ENCODE results near the gene KDM3A. TPM values are rescaled to one million over a fixed set of nuclear protein-coding genes. Genes with fewer than 3 reads are reported as not detected.

Gene KDM3A
- total RNA-seq, 1 experiment from 2014 or later, result 53.2 TPM

- in situ Hi-C loops (cut with HindIII; ENCODE audit: low sequenced_read_pairs), result no loop called here
- DNase-seq (ENCODE audit: low spot score), result no peak
Observed at GRCh38 chr2:86499326-86499725, 58.2 kb downstream of the KDM3A start.

GRCh38 chr2:86500325-86501083, 59.3 kb downstream of the KDM3A start:
- DNase-seq (ENCODE audit: low spot score), result no peak
- in situ Hi-C loops (cut with HindIII; ENCODE audit: low sequenced_read_pairs), result no loop called here

- no peak for DNase-seq (ENCODE audit: low spot score)
- in situ Hi-C loops (cut with HindIII; ENCODE audit: low sequenced_read_pairs), result no loop called here
Observed at GRCh38 chr2:86507600-86507999, 66.4 kb downstream of the KDM3A start.

- DNase-seq (ENCODE audit: low spot score), result peak; percentile 72
- in situ Hi-C loops (cut with HindIII; ENCODE audit: low sequenced_read_pairs), result no loop called here
Observed at GRCh38 chr2:86510436-86510933, 69.3 kb downstream of the KDM3A start.

GRCh38 chr2:86512034-86512433, 70.9 kb downstream of the KDM3A start:
- in situ Hi-C loops (cut with HindIII; ENCODE audit: low sequenced_read_pairs), result no loop called here
- DNase-seq (ENCODE audit: low spot score), result no peak

- no peak for DNase-seq (ENCODE audit: low spot score)
- in situ Hi-C loops (cut with HindIII; ENCODE audit: low sequenced_read_pairs), result no loop called here
Observed at GRCh38 chr2:86512892-86513291, 71.7 kb downstream of the KDM3A start.

- DNase-seq (ENCODE audit: low spot score), result no peak
Observed at GRCh38 chr2:86513948-86514660, 72.9 kb downstream of the KDM3A start.

GRCh38 chr2:86518481-86518880, 77.3 kb downstream of the KDM3A start:
- DNase-seq (ENCODE audit: low spot score), result peak; percentile 59

More at GRCh38 chr2:86513948-86514660, 72.9 kb downstream of the KDM3A start:
- in situ Hi-C loops (cut with HindIII; ENCODE audit: low sequenced_read_pairs), result no loop called here

GRCh38 chr2:86519349-86519748, 78.2 kb downstream of the KDM3A start:
- DNase-seq (ENCODE audit: low spot score), result no peak
- in situ Hi-C loops (cut with HindIII; ENCODE audit: low sequenced_read_pairs), result no loop called here

More at GRCh38 chr2:86518481-86518880, 77.3 kb downstream of the KDM3A start:
- in situ Hi-C loops (cut with HindIII; ENCODE audit: low sequenced_read_pairs), result no loop called here

- no peak for DNase-seq (ENCODE audit: low spot score)
- in situ Hi-C loops (cut with HindIII; ENCODE audit: low sequenced_read_pairs), result no loop called here
Observed at GRCh38 chr2:86520153-86520552, 79.0 kb downstream of the KDM3A start.

GRCh38 chr2:86521922-86522321, 80.8 kb downstream of the KDM3A start:
- no peak for DNase-seq (ENCODE audit: low spot score)
- in situ Hi-C loops (cut with HindIII; ENCODE audit: low sequenced_read_pairs), result no loop called here

GRCh38 chr2:86522711-86523110, 81.5 kb downstream of the KDM3A start:
- DNase-seq (ENCODE audit: low spot score), result no peak
- in situ Hi-C loops (cut with HindIII; ENCODE audit: low sequenced_read_pairs), result no loop called here

GRCh38 chr2:86523491-86523890, 82.3 kb downstream of the KDM3A start:
- in situ Hi-C loops (cut with HindIII; ENCODE audit: low sequenced_read_pairs), result no loop called here
- no peak for DNase-seq (ENCODE audit: low spot score)

- in situ Hi-C loops (cut with HindIII; ENCODE audit: low sequenced_read_pairs), result no loop called here
- DNase-seq (ENCODE audit: low spot score), result no peak
Observed at GRCh38 chr2:86525421-86526340, 84.5 kb downstream of the KDM3A start.

GRCh38 chr2:86533589-86533988, 92.4 kb downstream of the KDM3A start:
- no peak for DNase-seq (ENCODE audit: low spot score)
- in situ Hi-C loops (cut with HindIII; ENCODE audit: low sequenced_read_pairs), result no loop called here

GRCh38 chr2:86541334-86541733, 100.2 kb downstream of the KDM3A start:
- no peak for DNase-seq (ENCODE audit: low spot score)
- in situ Hi-C loops (cut with HindIII; ENCODE audit: low sequenced_read_pairs), result no loop called here

Measured in G401 (cell line).